ENCODE measurements around the gene KLHL29. TPM values are rescaled to one million over a fixed set of nuclear protein-coding genes. Genes with fewer than 3 reads are reported as not detected.

Gene KLHL29
- total RNA-seq, 1 experiment from 2014 or later, result 2.4 TPM

DNA sequence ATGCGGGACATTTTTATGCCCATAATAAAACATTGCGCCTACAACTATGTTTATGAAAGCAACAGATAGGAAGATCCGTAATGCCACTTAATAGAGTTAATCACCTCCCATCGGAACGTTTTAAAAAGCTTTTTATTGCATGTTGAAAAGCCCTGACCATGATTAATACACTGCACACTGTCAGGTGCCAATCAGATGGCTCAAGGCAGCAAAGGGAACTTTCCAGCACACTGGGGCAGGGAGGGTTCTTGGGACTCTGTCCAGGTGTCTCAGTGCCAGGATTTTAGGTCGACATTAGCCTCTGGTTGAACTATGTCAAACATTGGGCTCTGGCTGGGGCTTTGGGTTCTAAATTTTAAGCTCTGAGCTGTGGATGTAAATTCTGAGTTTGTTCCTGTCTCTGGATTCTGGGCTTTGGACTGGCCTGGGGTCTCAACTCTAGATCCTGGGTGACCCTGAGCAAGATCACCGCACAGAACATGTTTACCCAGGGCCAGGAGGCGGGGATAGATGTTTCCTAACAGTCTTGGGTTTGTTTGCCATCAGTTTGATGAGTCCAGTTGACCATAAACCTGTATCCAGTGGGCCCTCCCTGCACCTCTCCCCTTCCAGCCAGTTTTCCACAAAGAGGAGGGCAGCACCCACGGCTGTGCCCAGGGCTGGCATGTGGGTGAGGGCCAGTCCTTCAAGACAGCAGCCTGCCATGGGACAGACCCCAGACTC is 279.2 kb downstream of the KLHL29 start:
- whole genome bisulfite sequencing (ENCODE audit: extremely low coverage, insufficient read length, low lambda C conversion rate), result no CpG with 5 or more reads among the region's 9 CpGs
- Histone ChIP-seq H3K23ac (ENCODE audit: insufficient read length, low read depth, low read length) (no peak overlapping the region), H3K27ac (ENCODE audit: insufficient read length, low read depth, low read length) (no peak overlapping the region), H3K56ac (ENCODE audit: insufficient read length, low read depth, low read length) (no peak overlapping the region), H3K9ac (ENCODE audit: extremely low read depth, insufficient read length, low read length) (no peak overlapping the region), H3K79me1 (ENCODE audit: insufficient read depth, low read depth, low read length, poor library complexity, severe bottlenecking) (no peaks in the 10 kb centered on the region), H4K91ac (ENCODE audit: insufficient read length, low read depth, low read length) (no peak overlapping the region), H2BK5ac (ENCODE audit: insufficient read length, low read length) (no peak overlapping the region), H3K27me3 (ENCODE audit: insufficient read depth, low read length) (no peaks in the 10 kb centered on the region), H3K4me2 (ENCODE audit: insufficient read depth, insufficient read length, low read length) (no peak overlapping the region), H2AK5ac (ENCODE audit: insufficient read length, low read length) (no peak overlapping the region), H4K20me1 (ENCODE audit: control insufficient read depth, insufficient read depth, insufficient read length) (no peaks in the 10 kb centered on the region), H2BK120ac (ENCODE audit: low read depth, low read length, poor library complexity, severe bottlenecking) (no peak overlapping the region), H3K79me2 (ENCODE audit: insufficient read depth, low read length) (no peaks in the 10 kb centered on the region), H2BK20ac (ENCODE audit: low read depth, low read length, poor library complexity, severe bottlenecking) (no peak overlapping the region), H2AFZ (ENCODE audit: low read length) (no peak overlapping the region), H3K4ac (ENCODE audit: low read depth, low read length) (no peak overlapping the region), H3K9me3 (ENCODE audit: control insufficient read depth, low read depth, low read length) (no peaks in the 10 kb centered on the region), H3T11ph (ENCODE audit: low read length) (no peak overlapping the region), H3K18ac (ENCODE audit: insufficient read length, low read depth, low read length) (no peak overlapping the region), H3K4me1 (ENCODE audit: insufficient read depth, low read length) (no peaks in the 10 kb centered on the region), H3K23me2 (ENCODE audit: insufficient read length, low read depth, low read length, poor library complexity, severe bottlenecking) (no peaks in the 10 kb centered on the region), H4K8ac (replicated peaks; ENCODE audit: insufficient read length, low read depth, low read length) (no peak overlapping the region), H2BK15ac (ENCODE audit: low read depth, low read length) (no peak overlapping the region), H4K5ac (ENCODE audit: insufficient read length, low read depth, low read length) (no peak overlapping the region), H2BK12ac (ENCODE audit: insufficient read length, low read depth, low read length) (no peak overlapping the region), H3K14ac (ENCODE audit: insufficient read depth, low read length) (no peak overlapping the region)
- no peak for DNase-seq
- Mint-ChIP-seq H3K9me3 (no peaks in the 10 kb centered on the region; a peak in 1 of 5 replicates), H3K4me3 (no peak overlapping the region), H3K27ac (no peak overlapping the region), H3K4me1 (no peaks in the 10 kb centered on the region), H3K36me3 (ENCODE audit: insufficient read depth in 1 of 3, low read depth in 3 of 3) (peaks cover 0 to 1% (median 0%) of the 10 kb centered on the region in 3 experiments; a peak in 1 of 7 replicates), H3K27me3 (ENCODE audit: low read depth) (peaks cover 2% of the 10 kb centered on the region; the same call in 1 of the 2 replicates)
- TF ChIP-seq, protein P1, sequence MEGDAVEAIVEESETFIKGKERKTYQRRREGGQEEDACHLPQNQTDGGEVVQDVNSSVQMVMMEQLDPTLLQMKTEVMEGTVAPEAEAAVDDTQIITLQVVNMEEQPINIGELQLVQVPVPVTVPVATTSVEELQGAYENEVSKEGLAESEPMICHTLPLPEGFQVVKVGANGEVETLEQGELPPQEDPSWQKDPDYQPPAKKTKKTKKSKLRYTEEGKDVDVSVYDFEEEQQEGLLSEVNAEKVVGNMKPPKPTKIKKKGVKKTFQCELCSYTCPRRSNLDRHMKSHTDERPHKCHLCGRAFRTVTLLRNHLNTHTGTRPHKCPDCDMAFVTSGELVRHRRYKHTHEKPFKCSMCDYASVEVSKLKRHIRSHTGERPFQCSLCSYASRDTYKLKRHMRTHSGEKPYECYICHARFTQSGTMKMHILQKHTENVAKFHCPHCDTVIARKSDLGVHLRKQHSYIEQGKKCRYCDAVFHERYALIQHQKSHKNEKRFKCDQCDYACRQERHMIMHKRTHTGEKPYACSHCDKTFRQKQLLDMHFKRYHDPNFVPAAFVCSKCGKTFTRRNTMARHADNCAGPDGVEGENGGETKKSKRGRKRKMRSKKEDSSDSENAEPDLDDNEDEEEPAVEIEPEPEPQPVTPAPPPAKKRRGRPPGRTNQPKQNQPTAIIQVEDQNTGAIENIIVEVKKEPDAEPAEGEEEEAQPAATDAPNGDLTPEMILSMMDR (conservative IDR thresholded peaks at IDR 0.05), result no peak
